NCI-H1417 treated with DMSO at 0.1 percent for 48 hours (cell line): ENCODE data around the gene RPEL1.

Source experiments
- DNase-seq: peaks from one replicate; lab custom pipeline; 2025; lab: John Stamatoyannopoulos, UW

RPEL1 gene

GRCh38 chr10:103280031-103280430 lies 34.3 kb downstream of the RPEL1 start:
- no peak for DNase-seq

DNA sequence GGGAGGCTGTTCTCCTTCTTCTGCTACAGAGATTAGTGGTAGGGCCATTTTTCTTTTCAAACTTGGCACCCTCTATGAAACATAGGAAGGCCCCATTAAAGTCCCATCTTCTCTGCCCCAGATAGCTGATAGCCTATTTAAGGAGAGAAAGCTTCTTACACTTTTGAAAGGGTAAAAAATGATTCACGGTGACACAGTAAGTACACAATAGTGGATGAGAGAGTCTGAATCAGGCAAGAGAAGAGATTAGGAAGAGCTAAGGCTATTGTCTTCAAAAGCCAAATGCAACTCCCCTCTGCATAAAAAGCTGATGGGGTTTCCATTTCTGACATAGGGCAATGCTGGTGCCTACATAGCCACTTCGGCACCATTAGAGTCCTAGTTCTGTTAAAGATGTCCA lies 34.8 kb downstream of the RPEL1 start:
- DNase-seq, result no peak

DNA sequence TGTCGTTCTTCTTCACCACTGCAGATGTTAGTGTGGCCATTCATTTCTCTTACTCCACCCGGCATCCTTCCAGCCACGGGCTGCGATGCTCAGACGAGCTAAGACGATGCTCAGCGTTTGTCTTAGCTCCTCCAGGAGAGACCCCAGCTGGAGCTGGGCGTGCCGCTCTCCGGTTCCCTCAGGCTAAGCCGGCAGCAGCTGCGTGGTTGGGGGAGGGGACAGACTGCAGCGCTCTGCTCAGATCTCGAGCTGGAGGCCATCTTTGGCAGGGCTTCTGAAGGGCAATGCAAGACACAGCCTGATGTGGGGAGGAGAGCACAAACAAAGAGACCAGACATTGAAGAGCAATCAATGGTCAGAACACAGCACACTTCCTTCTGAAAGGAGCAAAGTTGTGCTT lies 36.1 kb downstream of the RPEL1 start:
- DNase-seq, result no peak

- no peak for DNase-seq
These were observed 37.3 kb downstream of the RPEL1 start for GRCh38 chr10:103282961-103283360.

GRCh38 chr10:103284170-103284569 lies 38.5 kb downstream of the RPEL1 start:
- no peak for DNase-seq

- no peak for DNase-seq
These were observed 42.3 kb downstream of the RPEL1 start for GRCh38 chr10:103287992-103288391.

DNA sequence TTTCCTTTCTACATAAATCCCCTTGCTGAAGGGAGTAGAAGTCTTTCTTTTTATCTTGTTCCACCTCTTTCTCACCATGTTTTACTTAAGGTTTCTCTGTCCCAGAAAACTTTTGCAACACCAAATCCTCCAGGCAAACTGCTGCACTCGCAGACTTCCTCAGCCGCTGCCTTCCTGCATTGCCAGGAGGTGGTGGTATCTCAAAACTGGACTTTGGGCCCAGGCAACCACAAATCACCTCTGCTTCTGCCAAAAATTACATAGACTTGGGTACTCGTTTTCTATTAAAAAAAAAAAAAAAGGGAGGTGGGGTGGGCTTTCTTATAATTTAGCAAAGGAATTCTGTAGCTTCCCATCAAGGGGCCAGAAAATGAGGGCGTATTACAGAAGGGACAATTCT lies 45.9 kb downstream of the RPEL1 start:
- DNase-seq, result no peak

GRCh38 chr10:103295374-103296015 lies 49.8 kb downstream of the RPEL1 start:
- no peak for DNase-seq
